Body of pancreas (tissue), 4 donors: ENCODE results near the gene PPIE. TPM values are rescaled to one million over a fixed set of nuclear protein-coding genes. Genes with fewer than 3 reads are reported as not detected.

ENCODE experiments used
- ATAC-seq: fragments of 150-250 bp; one replicate; pipeline ENCODE4 v1.9.1; 2016
- DNase-seq, 4 donors: peaks; one replicate each; pipeline ENCODE4 v3.0.0-alpha.2; 2019
- H3K27ac ChIP-seq, 4 donors: fragments of 200-600 bp; sonication (generic); 1 replicate in 3 of 4; 2 replicates in 1 of 4; pipeline versions ENCODE4 v1.5.1 to v1.6.1; 2016 to 2019; ENCODE audit warnings: mild to moderate bottlenecking in 1 of 4, mixed read lengths in 1 of 4, moderate library complexity in 1 of 4
- H3K27me3 ChIP-seq, 2 donors: fragments of 200-600 bp; sonication (generic); one replicate each; pipeline ENCODE4 v1.6.0; 2016; ENCODE audit warnings: mild to moderate bottlenecking in 1 of 2
- H3K36me3 ChIP-seq, 2 donors: fragments of 200-600 bp; sonication (generic); replicated peaks in 1 of 2; 2 replicates each; pipeline ENCODE4 v1.5.1; 2016; ENCODE audit warnings: low read depth in 2 of 2; ENCODE audit not compliant: insufficient read depth in 1 of 2
- H3K4me1 ChIP-seq: fragments of 200-600 bp; sonication (generic); one replicate; pipeline ENCODE4 v1.6.0; 2016
- H3K4me3 ChIP-seq, 2 donors: fragments of 200-600 bp; sonication (generic); 1 replicate in 1 of 2; 2 replicates in 1 of 2; pipeline ENCODE4 v1.5.1; 2016 to 2019
- H3K9me3 ChIP-seq, 3 donors: fragments of 200-600 bp; sonication (generic); 1 replicate in 2 of 3; 2 replicates in 1 of 3; pipeline ENCODE4 v1.5.1; 2016
- CTCF ChIP-seq, 7 experiments: fragments of 450-650 bp in 4 of 7; fragments of 200-600 bp in 3 of 7; sonication (generic) in 3 of 7; IDR thresholded peaks; one replicate each; pipeline ENCODE4 v1.5.1; 2016 to 2019; ENCODE audit warnings: antibody characterized with exemption in 7 of 7
- POLR2A ChIP-seq, 3 donors: fragments of 450-650 bp; IDR thresholded peaks; one replicate each; pipeline ENCODE4 v1.6.1; 2016; ENCODE audit warnings: antibody characterized with exemption in 3 of 3, mild to moderate bottlenecking in 2 of 3
- WGBS, 2 donors: methylation state at CpG; one replicate each; pipeline ENCODE4 v1.1.5; 2017; 5-methylcytosine and 5-hydroxymethylcytosine counted together
- intact Hi-C: fragments of 100-400 bp; cut with DNase I; formaldehyde crosslinking; loops from one replicate; pipeline ENCODE4 v1.15.1; 2023
- total RNA-seq, 2 donors: library from RNA; depleted of rRNA; stranded (reverse); fragments of >200 nt; gene quantifications; one replicate each; pipeline ENCODE4 v1.1.0, GENCODE V29; 2016

PPIE gene
- total RNA-seq = 10 to 100 TPM; 25.9 to 33.6 TPM

- intact Hi-C loops = no loop called here
- peak; percentile 94 to 98 (median 96) for DNase-seq
- H3K27ac ChIP-seq = peak within 1 kb of the TSS; percentile 56 to 78 (median 68)
- H3K36me3 ChIP-seq = peaks cover 8 to 12% of the 10 kb centered on the region in 2 donors
- ATAC-seq = peak; percentile 98
- no peak for TF ChIP-seq CTCF (IDR thresholded peaks at IDR 0.05)
- peak; percentile 30 to 78 (median 73) for TF ChIP-seq POLR2A (IDR thresholded peaks at IDR 0.05)
- H3K4me1 ChIP-seq = peaks cover 35% of the 10 kb centered on the region
- WGBS, 2 donors = 0 to 1% methylated on average over 24 to 52 of the region's 52 CpGs
- H3K9me3 ChIP-seq = no peaks in the 10 kb centered on the region
- H3K4me3 ChIP-seq = peak within 1 kb of the TSS; percentile 78 to 85
- H3K27me3 ChIP-seq = no peaks in the 10 kb centered on the region
These were observed at the start of gene PPIE for GRCh38 chr1:39738622-39739366. PPIE (plus strand) TSS chr1:39738882; CDS start chr1:39738901, 19 bp downstream.

- no peaks in the 10 kb centered on the region for H3K9me3 ChIP-seq
- peaks cover 29% of the 10 kb centered on the region for H3K4me1 ChIP-seq
- H3K4me3 ChIP-seq = no peak overlapping the region
- H3K27me3 ChIP-seq = peaks cover 0 to 4% of the 10 kb centered on the region in 2 donors
- no peak for ATAC-seq
- no peak for TF ChIP-seq CTCF (IDR thresholded peaks at IDR 0.05)
- no peak for DNase-seq
- no peaks in the 10 kb centered on the region for H3K36me3 ChIP-seq
- WGBS, 2 donors = 76 to 88% methylated on average over 2 of the region's 2 CpGs
- intact Hi-C loops = no loop called here
- H3K27ac ChIP-seq = no peak overlapping the region
These were observed 49.5 kb upstream of the PPIE start for GRCh38 chr1:39689214-39689613.

- Histone ChIP-seq H3K4me3 (no peak overlapping the region), H3K4me1 (peaks cover 29% of the 10 kb centered on the region), H3K27ac (no peak overlapping the region), H3K9me3 (no peaks in the 10 kb centered on the region), H3K27me3 (no peaks in the 10 kb centered on the region), H3K36me3 (no peaks in the 10 kb centered on the region)
- DNase-seq (no peak), ATAC-seq (no peak)
- TF ChIP-seq CTCF (IDR thresholded peaks at IDR 0.05) (no peak), POLR2A (IDR thresholded peaks at IDR 0.05) (no peak)
- intact Hi-C loops = no loop called here
These were observed 49.0 kb upstream of the PPIE start for GRCh38 chr1:39689635-39690034.

GRCh38 chr1:39690225-39690624, 48.5 kb upstream of the PPIE start:
- no peak overlapping the region for H3K4me3 ChIP-seq
- WGBS, 2 donors = 50 to 54% methylated on average over 2 of the region's 2 CpGs
- no peaks in the 10 kb centered on the region for H3K36me3 ChIP-seq
- H3K27ac ChIP-seq = no peak overlapping the region
- DNase-seq = no peak
- H3K4me1 ChIP-seq = peaks cover 29% of the 10 kb centered on the region
- no peak for TF ChIP-seq CTCF (IDR thresholded peaks at IDR 0.05)
- no peak for TF ChIP-seq POLR2A (IDR thresholded peaks at IDR 0.05)
- no peaks in the 10 kb centered on the region for H3K9me3 ChIP-seq
- intact Hi-C loops = no loop called here
- H3K27me3 ChIP-seq = no peaks in the 10 kb centered on the region
- no peak for ATAC-seq
